EH (cell line): Measurements from ENCODE around the gene SMAD3.

ENCODE experiments used
- DNase-seq: peaks from one replicate; pipeline ENCODE4 v3.0.0-alpha.2; 2015; ENCODE audit warnings: low read depth

The SMAD3 gene

DNA sequence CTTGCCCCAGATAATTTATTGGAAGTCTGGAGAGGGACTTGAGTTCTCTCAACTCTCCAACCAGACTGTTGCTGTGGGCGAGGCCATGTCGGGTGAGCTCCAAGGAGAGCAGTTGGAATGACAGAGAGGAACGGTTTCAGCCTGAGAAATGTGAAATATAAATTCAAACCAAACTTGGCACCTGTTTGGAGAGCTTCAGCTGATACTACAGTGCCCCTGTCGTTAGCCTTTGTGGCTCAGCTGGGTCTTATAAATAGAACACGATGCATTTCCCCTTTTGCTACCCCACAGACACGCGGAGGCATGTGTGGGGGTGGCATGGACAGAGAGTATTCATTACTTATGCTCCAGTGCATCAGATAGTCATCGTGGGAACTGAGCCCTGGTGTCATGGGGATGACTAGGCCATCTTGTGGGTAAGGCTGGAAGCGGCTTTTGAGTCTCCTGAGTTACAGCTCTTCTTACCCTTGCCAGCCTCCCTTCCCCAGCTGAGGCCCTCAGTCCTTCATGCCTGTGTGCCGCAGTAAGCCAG is 15.6 kb downstream of the SMAD3 start:
- peak; percentile 96 for DNase-seq

DNA sequence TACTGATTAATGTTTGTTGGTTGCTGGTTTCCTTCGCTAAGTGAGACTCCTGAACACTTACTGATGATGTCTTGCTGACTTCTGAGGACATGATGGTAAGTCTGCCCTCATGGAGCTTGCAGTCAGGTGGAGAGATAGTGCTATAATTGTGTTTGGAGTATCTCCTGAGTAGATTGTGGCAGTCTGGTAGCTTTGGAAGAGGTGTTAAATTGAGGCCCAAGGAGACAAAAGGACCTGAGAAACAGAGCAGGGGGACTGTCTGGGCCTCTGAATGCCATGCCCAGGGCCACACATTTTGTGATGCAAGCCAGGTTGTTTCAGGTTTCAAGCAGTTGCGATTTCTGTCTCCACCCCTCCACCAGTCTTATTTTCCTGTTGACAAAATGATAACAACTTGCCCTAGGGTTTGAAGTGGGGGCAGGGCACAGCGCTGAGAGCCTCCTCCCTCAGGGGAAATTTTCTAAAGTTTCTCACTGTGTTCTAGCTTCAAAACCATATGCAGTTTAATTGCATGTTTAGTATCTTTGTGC is 16.7 kb downstream of the SMAD3 start:
- no peak for DNase-seq

DNA sequence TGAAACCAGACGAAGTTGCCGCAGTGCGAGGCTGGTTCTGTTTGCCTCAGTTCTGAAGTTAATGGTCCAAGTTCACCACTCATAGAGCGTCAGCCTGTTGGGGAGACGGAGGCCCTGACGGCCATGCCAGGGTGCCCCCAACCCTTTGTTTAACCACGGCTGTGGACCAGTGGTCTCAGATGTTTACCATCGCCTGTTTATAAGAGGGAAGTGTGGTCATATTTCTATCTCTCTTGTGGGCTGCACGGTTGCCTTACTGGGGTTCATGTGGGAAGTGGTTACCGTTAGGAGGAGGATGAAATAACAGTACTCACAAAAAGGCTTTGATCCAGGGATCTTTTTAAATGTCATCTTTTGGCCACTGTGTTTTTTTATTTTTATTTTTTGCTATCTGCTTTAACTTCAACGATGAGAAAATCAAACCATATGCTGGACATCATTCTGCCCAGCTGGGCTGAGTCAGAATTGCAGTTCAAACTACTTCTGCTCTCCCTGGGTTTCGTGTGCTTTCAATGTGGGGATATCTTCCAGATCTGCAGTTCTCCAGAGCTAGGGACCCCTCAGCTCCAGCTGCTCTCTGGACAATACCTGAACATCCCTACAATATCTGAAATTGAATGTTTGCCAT is 17.8 kb downstream of the SMAD3 start:
- DNase-seq, result no peak

DNA sequence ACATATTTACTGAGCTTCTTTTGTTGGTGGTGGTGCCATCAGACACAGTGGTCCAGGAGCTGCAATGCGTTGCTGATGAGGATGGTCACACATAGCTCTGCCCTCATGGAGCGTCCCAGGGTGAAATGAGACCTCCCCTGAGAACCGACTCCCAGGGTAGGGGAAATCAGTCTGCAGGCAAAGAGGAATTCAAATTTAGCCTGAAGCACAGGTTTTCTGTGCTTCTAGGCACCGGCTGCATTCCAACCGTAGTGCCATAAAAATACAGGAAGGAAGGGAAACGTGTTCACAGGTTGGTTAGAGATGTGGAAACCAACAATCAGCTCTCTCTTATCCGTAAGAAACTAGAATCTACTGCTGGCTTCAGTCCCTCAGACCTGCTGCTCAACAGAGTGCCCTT is 19.2 kb downstream of the SMAD3 start:
- DNase-seq, result no peak

DNA sequence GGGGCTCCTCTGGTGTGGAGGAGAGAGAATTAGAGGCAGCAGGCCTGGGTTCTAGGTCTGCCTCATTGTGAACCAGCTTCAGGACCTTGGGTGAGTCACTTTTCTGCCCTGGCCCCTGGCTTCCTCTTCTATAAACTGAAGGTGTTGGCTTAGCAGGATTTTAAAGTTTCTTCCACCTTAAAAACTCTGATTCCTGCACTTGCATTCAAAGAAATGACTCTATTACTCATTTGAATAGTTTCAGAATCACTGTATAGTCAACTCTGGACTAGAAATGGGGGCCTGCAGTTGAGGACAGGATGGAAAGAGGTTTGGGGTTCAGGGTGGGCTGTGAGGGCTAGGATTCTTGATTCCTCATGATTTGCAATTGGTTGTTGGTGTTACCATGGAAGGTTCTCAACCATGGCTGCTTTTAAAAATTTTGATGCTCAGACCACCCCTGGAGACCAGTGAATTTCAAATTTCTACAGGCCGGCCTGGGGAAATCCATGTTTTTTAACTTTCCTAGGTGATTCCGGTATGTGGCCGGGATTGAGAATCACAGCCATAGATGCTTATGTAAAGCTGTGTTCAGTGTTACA is 19.9 kb downstream of the SMAD3 start:
- DNase-seq, result no peak

DNA sequence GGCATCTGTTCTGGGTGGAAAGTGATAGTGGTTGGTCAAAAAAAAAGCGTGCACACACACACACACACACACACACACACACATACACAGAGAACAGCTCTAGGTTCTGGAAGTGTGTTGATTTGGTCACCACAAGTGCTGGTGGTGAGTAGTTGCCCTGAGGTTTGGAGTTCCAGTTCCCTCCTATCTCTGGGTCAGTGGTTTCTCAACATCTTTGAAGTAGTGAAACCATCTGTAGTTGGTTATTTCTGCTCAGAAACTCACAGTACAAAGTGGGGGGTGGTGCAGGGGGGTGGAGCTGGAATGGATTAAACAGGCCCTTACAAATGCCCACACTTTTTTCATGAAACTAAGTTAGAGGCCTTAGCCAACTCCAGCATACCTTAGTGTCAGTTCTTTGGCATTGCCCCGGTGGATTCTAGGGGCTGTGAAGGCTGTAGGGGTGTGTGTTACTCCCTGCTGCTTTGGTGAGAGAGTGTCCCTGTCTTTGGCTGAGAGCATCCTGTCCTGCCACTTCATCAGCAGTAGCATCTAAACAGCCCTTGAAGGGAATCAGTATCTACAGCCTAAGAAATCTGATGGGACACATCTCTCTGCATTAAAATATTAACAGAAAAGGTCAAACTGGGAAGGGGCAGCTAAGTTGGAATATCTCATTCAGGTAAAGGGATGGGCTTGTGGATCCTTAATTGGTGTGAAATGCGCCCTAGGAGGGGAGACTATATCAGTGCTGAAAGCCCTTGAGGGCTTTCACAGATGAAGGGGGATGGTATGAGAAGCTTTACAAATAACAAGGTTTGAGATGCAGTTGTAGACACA is 20.6 kb downstream of the SMAD3 start:
- peak; percentile 92 for DNase-seq

DNA sequence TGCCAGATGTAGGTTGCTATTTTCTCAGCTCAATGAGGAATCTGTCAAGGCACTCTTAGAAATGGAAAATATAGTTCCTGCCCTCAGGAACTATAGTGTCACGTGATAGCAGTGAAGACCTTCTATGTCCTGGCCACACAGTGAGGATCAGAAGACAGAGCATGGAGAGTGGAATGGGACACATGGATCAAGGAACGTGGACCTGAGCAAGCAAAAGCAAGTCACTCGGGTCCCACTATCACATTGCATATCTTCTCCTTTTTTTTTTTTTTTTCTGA is 21.2 kb downstream of the SMAD3 start:
- no peak for DNase-seq

DNA sequence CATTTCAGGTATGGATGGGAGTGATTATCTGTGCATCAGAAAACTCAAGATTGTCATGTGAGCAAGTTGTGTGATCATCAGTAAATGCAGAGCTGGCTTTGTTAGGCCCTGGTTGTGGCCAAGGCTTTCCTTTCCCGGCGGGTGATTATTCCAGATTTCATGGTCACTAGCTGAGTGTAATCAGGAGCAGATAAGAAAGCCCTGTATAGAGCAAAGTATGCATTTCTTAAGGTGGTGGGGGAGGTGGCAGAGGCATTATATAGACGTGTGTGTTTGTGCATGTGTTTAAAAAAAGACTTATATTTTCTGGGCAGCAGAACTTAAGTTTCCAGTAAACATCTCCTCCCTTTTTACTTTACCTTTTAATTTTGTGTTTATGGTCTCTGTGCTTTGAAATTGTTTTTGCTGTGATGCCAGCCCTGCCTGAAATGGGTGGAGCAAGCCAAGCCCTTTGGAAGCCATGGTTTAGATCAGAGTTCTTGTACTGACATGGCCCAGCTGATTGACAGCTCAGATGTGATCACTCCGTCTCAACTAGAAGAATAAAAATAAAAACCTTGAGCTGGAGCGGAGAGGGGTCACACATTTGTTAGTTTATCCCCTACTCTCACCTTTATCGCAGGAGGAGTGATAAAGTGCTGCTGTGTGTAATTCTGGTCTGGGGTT is 22.2 kb downstream of the SMAD3 start:
- no peak for DNase-seq

DNA sequence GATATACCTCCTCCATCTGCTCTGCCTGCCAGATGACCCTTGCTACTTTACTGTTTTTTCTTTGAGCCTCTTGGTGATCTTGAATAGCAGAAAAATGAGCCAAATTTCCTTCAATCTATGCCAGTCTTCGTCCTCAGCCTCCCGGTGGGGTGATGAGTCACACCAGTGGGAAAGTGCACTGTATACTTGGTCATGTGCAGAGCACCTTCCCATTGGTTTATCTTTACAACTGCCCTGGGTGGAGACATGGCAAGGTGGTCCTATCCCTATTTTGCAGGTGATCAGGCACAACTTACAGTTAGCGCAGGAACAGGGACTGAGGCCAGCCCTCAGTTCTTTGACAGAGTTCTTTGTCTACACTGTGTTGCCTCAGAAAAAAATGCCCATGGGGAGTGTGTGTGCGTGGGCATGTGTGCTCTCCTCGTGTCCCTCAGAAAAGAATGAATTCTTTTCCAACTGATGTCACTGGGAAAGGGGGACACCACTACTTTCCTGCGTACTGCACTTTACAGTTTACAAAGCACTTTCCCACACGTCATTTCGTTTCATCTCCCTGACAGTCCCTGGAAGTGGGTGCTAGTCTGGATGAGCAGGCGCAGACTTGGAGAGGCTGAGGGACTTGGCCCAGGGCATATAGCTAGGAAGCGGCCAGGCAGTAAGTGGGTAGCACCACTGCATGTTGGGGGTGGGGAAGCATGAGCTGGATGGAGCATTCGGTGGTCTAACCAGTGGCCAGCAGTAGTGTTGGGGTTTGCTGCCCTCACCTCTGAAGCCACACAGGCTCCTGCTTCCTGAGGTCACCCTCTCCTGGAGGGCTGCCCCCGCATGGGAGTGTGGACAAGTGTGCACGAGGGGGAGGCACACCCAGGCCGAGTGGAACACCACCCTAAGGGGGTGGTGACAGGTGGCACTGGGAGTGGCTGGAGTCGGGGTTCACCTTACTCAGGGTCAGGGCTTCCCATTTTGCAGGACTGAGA is 24.1 kb downstream of the SMAD3 start:
- DNase-seq, result peak; percentile 78

DNA sequence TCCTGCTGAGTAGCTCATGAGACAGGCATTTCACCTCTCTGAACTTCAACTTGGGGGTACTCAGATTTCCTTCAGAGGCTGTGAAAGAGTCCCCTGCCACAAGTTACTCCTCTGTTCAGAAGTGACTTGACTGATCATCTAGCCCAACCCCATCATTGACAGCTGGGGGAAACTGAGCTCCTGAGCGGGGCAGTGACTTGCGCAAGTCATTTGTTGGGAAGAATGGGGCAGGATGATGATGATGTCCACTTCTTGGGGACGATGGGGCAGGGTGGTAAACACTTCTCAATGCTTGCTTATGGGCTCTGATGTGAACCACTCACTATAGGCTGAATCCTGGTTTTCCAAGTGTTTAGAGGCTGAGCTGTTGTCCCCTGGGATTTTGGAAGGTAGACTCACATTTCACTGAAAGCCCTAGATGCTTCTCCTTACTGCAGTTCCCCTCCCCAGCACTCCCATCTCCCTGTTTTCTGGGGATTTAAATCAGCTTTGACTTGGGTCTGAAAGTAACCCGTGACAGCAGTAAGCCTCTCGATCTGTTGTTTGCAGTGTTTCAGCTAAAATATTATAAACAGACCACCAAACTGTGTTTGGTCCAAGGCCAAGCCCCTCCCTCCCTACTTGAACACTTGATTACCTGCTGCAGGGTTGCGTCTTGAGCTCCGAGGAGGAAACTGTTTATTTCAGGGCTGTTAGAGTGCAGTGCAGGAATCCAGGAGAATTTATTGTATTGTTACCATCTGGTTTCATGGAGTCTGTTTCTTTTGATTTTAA is 25.1 kb downstream of the SMAD3 start:
- DNase-seq, result no peak

DNA sequence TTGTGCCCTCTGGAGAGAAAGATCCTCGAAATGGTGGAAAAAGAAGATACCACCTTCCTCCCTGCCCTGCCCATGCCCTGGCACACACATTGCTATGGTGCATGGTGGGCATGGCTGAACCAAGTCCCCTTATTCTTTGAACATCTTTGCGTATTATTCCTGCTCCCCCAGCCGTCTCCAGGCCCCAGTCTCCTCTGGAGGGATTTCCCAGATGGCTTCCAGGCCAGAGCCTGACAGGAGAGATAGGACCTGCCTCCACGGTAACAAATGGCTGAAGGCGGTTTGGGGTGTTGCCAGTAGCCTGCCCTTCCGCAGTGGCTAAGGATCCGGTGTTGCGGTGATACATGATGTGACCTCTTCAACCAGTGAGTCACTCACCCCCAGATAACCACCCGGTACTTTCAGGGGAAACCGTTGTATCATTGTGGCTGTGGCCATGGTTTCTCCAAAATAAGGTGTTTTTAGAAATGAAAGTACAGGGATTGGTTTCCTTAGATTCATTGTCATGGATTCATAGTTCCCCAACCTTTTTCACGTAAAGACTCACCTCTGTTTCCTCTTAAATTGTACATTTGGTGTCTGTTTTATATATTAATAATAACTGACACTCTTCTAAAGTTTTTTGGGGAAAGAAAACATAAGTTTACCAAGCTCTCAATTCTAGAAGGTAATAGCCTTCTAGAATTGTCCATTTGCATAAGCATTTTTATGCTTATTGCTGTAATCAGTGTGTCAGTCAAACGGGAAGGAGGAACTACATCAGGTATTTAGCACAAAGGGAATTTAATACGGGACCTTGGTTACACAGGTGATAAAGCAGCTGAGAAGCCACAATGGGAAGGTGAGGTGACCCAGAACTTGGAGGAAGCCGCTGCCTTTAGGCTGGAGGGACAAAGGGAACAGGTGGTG is 25.9 kb downstream of the SMAD3 start:
- DNase-seq, result peak; percentile 92

DNA sequence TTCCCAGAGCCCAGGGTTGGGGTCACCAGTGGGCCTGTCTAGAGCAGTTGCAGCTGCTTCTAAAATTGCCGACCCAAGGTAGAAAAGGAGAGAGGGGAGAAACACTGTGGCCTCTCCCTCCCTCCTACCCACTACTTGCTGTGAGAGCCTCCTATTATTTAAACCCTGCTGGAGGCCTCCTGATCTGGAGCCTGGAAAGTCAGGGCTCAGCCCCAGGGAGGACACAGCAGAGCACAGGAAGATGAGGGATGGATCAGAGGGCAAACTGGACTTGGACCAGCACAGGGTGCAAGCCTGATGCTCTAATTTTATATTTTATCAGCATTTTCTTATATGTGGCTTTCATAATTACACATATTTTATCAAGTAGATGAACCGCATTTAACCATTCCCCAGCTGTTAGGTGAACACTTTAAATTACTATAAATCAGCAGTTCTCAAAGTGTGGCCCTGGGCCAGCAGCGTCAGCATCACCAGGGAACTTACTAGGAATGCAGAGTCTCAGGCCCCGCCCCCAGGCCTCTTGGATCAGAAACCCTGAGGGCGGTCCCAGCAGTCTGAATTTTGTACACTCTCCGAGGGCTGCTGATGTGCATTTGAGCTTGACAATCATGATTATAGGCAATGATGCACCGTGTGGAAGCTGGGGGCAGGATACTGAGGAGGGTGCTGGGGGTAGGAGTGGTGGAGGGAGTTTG is 26.7 kb downstream of the SMAD3 start:
- DNase-seq, result no peak

DNA sequence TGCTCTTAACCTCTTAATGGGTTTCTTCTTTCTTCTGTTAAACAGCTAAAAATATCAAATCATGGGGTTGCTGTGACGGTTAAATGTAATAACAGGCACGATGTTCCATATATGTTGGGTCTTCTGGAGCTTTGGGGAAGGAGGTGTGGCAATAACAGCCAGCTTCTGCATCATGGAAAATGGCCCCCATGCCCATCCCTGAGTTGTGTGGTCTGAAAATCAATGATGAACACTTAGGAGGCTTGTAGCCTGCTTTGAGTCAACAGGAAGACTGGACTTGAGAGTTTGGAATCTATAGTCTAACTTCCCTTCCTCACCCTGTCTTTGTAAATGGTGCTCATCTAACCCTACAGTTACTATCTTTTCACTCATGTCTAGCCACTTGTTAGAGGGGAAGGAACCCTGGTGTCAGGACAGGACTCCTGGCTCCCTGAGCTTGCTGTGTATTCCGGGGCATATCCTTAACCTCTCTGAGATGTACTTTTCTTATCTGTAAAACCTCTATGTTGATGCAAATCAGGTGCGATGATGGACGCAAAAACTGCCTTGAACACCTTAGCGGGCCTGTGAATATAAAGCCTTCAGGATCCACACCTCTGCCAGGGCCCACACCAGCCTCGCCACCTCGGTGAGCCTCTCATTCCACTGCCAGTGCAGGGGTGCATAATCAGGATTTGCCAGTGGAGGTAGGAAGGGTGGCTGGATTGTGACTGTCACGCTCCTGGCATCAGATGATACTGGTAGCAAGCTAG is 27.5 kb downstream of the SMAD3 start:
- no peak for DNase-seq

DNA sequence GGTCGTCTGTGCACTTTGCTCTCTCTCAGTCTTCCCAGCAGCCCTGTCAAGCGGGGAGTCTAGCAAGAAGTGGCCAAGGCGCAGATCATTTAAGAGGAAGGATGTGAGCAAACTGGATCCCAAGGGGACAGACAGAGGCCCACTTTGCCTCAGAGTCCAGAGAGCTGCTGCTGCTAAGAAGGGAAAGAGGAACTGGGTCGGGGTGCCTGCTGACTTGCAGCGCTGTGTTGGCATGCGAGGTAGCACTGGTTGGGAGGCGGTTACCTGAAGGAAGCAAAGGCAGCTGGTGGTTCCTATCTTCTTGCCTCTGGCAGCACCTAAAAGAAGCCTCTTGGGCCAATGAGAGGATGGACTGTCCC is 28.1 kb downstream of the SMAD3 start:
- DNase-seq, result no peak

DNA sequence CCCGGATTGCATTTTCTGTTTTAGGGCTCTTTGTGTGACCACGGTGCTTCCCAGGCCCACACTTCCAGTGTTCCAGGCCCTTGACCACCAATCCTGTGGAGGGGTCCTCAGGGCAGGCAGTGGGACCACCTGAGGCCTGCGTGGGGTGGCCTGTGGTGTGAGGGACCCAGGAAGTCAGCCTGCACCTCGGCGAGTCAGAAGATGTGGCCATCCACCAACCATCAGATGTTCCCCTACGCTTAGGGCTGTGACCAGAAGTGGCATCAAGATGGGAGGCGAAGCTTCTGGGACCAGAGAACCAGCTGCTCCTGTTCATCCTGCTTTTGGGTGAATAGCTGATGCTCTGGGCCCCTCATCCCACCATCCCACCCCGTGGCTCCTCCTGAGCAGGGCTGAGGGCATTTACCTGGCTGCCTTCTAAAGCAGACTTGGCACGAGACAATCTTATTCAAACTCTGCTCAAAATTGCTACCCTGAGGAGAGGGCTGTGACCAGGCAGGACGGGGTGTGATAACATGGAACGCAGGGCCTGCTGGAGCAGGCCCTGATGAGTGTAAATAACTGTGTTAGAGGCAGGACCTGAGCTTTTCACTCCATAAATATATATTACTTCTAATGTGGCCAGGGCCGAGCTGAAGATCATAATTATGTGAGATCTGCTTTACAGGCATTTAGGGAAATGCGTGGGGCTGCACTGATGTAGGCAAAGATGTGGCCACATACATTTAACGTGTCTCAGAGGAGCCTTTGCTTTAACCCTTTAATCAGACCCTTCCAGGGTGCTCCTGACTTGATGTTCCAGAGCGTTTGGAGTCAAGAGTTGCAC is 28.8 kb downstream of the SMAD3 start:
- no peak for DNase-seq

DNA sequence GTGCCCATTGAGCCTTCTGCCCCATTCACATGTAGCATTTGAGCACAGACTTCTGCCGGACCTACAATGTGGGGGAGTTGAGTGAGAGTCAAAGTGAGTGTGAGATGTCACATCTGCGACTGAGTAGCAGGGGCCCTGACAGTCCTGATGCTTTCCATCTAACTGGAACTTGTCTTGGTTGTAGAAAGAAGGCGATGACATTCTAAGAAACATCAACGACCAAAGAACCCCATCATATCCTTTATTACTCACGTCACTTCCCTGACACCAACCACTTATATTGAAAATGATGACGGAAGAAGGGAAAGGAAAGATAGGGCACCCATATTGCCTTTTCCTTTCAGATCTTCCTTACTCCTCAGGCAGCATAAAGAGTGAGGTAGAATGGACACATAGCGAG is 30.5 kb downstream of the SMAD3 start:
- DNase-seq, result no peak

DNA sequence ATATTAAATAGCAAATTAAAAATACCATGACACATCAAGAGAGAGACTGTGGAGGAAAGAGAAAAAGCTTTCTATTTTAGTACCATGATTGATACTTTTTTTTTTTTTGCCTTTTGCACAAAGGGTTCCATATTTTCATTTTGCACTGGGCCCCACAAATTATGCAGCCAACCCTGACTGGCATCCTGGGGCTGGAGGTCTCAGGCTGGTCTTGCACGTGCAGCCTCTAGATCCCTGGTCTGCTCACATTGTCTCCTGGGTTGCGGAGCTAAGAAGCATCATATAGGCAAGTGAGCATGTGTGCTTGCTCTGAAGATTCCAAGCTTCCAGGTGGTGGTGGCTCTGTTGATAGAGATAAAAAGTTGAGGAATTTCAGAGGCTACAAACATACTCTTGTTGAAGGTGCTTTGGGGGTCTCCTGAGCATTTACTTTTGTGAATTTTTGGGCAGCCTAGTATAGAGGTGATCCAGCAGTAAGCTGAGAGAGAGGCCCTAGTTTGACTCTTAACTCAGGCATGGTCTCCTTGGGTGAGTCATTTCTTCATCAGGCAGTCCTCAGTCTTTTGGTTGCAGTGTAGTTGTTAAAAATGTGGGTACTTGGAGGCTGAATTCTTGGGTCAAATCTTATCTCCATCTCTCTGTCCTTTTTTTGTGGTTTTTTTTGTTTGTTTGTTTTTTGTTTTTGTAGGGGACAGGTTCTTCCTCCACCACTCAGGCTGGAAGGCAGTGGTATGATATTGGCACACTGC is 31.3 kb downstream of the SMAD3 start:
- DNase-seq, result peak; percentile 70
